A673 (cell line): ENCODE results near the gene CDKL5.

Experiments
- EZH2 ChIP-seq: fragments of 200-600 bp; sonication (generic); IDR thresholded peaks from 2 replicates; pipeline ENCODE4 v1.6.1; 2017; ENCODE audit warnings: borderline replicate concordance, low read depth, mild to moderate bottlenecking, mixed read lengths, antibody characterized with exemption, low read length; ENCODE audit not compliant: poor library complexity, severe bottlenecking
- TF ChIP-seq, protein P1 (sequence below): fragments of 300-800, 200-600 bp; sonication (generic); conservative IDR thresholded peaks from 2 replicates; pipeline ENCODE4 v1.5.1; 2017; ENCODE audit warnings: low read depth, mild to moderate bottlenecking, antibody characterized with exemption, low read length, moderate library complexity, mixed read lengths

GRCh38 chrX:18668071-18668835 is 242.8 kb downstream of the CDKL5 start:
- no peak for TF ChIP-seq EZH2
- TF ChIP-seq, protein P1, sequence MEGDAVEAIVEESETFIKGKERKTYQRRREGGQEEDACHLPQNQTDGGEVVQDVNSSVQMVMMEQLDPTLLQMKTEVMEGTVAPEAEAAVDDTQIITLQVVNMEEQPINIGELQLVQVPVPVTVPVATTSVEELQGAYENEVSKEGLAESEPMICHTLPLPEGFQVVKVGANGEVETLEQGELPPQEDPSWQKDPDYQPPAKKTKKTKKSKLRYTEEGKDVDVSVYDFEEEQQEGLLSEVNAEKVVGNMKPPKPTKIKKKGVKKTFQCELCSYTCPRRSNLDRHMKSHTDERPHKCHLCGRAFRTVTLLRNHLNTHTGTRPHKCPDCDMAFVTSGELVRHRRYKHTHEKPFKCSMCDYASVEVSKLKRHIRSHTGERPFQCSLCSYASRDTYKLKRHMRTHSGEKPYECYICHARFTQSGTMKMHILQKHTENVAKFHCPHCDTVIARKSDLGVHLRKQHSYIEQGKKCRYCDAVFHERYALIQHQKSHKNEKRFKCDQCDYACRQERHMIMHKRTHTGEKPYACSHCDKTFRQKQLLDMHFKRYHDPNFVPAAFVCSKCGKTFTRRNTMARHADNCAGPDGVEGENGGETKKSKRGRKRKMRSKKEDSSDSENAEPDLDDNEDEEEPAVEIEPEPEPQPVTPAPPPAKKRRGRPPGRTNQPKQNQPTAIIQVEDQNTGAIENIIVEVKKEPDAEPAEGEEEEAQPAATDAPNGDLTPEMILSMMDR: no peak
